Measurements from ENCODE around the gene HM13. TPM values are rescaled to one million over a fixed set of nuclear protein-coding genes. Genes with fewer than 3 reads are reported as not detected.
A peak's percentile ranks its signal among the peaks of the same experiment; 100 is the strongest.

The HM13 gene
- total and polyA plus RNA-seq, 2 of the 13 experiments (the other 11 are each of a cell fraction or from before 2014, with no cell fraction given): 118 to 243 TPM

DNA sequence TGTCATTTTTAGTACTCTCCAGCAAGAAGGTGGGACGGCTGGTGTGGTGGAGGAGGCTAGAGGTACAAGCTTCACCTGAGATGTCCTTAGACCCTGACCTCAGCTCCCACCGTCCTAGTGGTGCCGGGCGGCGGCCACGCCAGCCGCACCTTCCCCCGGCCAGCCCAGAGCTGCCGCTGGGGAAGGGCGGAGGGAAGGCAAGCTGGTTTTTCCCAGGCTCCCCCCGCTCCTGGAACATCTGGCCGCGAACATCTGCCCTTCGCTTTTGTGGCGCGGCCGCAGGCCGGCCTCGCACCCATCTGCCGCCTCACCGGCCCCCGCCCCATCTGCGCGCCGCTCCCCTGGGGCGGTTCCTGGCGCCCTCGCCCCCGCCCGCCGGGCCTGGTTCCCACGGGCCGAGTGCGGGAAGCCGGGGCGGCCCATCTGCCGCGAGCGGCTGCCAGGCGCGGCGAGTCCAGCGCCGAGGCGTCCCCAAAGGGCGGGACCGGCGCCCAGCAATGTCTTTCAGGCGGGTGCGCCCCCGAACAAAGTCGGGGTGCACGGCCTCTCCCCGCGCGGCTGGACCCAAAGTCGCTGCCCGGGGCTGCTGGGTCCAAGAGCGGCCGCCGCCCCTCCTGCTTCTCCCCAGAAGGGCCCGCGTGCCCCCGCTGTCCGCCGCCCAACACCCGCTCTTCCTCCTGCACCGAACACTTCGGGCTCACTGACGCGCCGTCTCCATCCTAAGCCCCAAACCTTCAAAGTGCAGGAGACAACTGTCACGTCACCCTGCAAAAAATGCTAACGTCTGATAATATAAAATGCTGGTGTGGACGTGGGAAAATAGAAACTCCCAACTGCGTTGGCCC is 73.5 kb downstream of the HM13 start (continued):
- TF ChIP-seq, protein P1, sequence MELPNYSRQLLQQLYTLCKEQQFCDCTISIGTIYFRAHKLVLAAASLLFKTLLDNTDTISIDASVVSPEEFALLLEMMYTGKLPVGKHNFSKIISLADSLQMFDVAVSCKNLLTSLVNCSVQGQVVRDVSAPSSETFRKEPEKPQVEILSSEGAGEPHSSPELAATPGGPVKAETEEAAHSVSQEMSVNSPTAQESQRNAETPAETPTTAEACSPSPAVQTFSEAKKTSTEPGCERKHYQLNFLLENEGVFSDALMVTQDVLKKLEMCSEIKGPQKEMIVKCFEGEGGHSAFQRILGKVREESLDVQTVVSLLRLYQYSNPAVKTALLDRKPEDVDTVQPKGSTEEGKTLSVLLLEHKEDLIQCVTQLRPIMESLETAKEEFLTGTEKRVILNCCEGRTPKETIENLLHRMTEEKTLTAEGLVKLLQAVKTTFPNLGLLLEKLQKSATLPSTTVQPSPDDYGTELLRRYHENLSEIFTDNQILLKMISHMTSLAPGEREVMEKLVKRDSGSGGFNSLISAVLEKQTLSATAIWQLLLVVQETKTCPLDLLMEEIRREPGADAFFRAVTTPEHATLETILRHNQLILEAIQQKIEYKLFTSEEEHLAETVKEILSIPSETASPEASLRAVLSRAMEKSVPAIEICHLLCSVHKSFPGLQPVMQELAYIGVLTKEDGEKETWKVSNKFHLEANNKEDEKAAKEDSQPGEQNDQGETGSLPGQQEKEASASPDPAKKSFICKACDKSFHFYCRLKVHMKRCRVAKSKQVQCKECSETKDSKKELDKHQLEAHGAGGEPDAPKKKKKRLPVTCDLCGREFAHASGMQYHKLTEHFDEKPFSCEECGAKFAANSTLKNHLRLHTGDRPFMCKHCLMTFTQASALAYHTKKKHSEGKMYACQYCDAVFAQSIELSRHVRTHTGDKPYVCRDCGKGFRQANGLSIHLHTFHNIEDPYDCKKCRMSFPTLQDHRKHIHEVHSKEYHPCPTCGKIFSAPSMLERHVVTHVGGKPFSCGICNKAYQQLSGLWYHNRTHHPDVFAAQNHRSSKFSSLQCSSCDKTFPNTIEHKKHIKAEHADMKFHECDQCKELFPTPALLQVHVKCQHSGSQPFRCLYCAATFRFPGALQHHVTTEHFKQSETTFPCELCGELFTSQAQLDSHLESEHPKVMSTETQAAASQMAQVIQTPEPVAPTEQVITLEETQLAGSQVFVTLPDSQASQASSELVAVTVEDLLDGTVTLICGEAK (IDR thresholded peaks at IDR 0.05): no peak
- TF ChIP-seq, protein P1 (CRISPR knock-in tag; IDR thresholded peaks at IDR 0.05): peak; percentile 54; the same call in 1 of the 2 replicates
- TF ChIP-seq ZSCAN30 (CRISPR knock-in tag; IDR thresholded peaks at IDR 0.05): no peak
- no peak for TF ChIP-seq HNF4G (IDR thresholded peaks at IDR 0.05; ENCODE audit: borderline replicate concordance, low read depth, low read length)
- peak; percentile 52; the same call in 1 of the 2 replicates for TF ChIP-seq HNF4G (CRISPR knock-in tag; IDR thresholded peaks at IDR 0.05; ENCODE audit: borderline replicate concordance, low read depth)
- TF ChIP-seq ZSCAN25 (CRISPR knock-in tag; IDR thresholded peaks at IDR 0.05): no peak
- no peak for TF ChIP-seq ZBTB26 (CRISPR knock-in tag; IDR thresholded peaks at IDR 0.05; ENCODE audit: borderline replicate concordance)
- TF ChIP-seq ZNF446 (CRISPR knock-in tag; IDR thresholded peaks at IDR 0.05): no peak
- TF ChIP-seq NR2F2 (IDR thresholded peaks at IDR 0.05; ENCODE audit: borderline replicate concordance, low read depth): no peak
- no peak for TF ChIP-seq ZBTB37 (CRISPR knock-in tag; IDR thresholded peaks at IDR 0.05)
- no peak for TF ChIP-seq NFE2 (CRISPR knock-in tag; IDR thresholded peaks at IDR 0.05)
- TF ChIP-seq HNF4A (CRISPR knock-in tag; IDR thresholded peaks at IDR 0.05): no peak
- no peak for TF ChIP-seq ZNF33A (CRISPR knock-in tag; IDR thresholded peaks at IDR 0.05; ENCODE audit: borderline replicate concordance)
- no peak for TF ChIP-seq LCORL (IDR thresholded peaks at IDR 0.05)
- TF ChIP-seq LCORL (CRISPR knock-in tag; IDR thresholded peaks at IDR 0.05): peak; percentile 70; the same call in 1 of the 2 replicates
- TF ChIP-seq ZNF773 (CRISPR knock-in tag; IDR thresholded peaks at IDR 0.05; ENCODE audit: borderline replicate concordance): no peak; the same call in 1 of the 2 replicates
- TF ChIP-seq TAF15 (IDR thresholded peaks at IDR 0.05; ENCODE audit: low read depth, low read length, poor library complexity, severe bottlenecking): peak; percentile 22
- TF ChIP-seq ZNF326 (CRISPR knock-in tag; IDR thresholded peaks at IDR 0.05; ENCODE audit: borderline replicate concordance): no peak

All from HepG2 (cell line).